HG02981 (cell line): ENCODE data around the gene OR5K4.
"Not testable (repeated sequence)": the region's sequence is repeated elsewhere in the genome, so short reads cannot be mapped to it uniquely, and the experiment has no call there.

Source experiments
- ATAC-seq: cut with Tn5 transposase; IDR thresholded peaks from one replicate; pipeline ENCODE4 v1.9.1; 2021; ENCODE audit warnings: mild to moderate bottlenecking, moderate library complexity; ENCODE audit not compliant: unreplicated experiment

OR5K4 gene

GRCh38 chr3:98371186-98371585, 17.5 kb downstream of the OR5K4 start:
- no peak for ATAC-seq

GRCh38 chr3:98371853-98372252, 18.2 kb downstream of the OR5K4 start:
- no peak for ATAC-seq

- no peak for ATAC-seq
Observed at GRCh38 chr3:98372445-98372844, 18.8 kb downstream of the OR5K4 start.

- no peak for ATAC-seq
Observed at GRCh38 chr3:98376631-98377030, 23.0 kb downstream of the OR5K4 start.

- no peak for ATAC-seq
Observed at GRCh38 chr3:98388147-98388546, 34.5 kb downstream of the OR5K4 start.

- ATAC-seq, result no peak
Observed at GRCh38 chr3:98390366-98390765, 36.7 kb downstream of the OR5K4 start, which contains the start of gene OR5K3. TSS of gene OR5K3 (plus strand) at chr3:98390666. CDS start at chr3:98390666, 0 bp downstream.

GRCh38 chr3:98395101-98395500, 41.4 kb downstream of the OR5K4 start:
- ATAC-seq, result no peak

GRCh38 chr3:98396482-98396881, 42.8 kb downstream of the OR5K4 start:
- ATAC-seq, result not testable (repeated sequence)

GRCh38 chr3:98398513-98398912, 44.9 kb downstream of the OR5K4 start:
- ATAC-seq, result no peak

GRCh38 chr3:98402507-98402906, 48.9 kb downstream of the OR5K4 start:
- ATAC-seq, result no peak

- ATAC-seq, result no peak
Observed at GRCh38 chr3:98404010-98404409, 50.4 kb downstream of the OR5K4 start.
